ENCODE data around the gene KRTAP4-7. TPM values are rescaled to one million over a fixed set of nuclear protein-coding genes. Genes with fewer than 3 reads are reported as not detected.
"Not testable (repeated sequence)": the region's sequence is repeated elsewhere in the genome, so short reads cannot be mapped to it uniquely, and the experiment has no call there.

Gene KRTAP4-7
- total RNA-seq, 1 experiment from 2014 or later = not detected

DNA sequence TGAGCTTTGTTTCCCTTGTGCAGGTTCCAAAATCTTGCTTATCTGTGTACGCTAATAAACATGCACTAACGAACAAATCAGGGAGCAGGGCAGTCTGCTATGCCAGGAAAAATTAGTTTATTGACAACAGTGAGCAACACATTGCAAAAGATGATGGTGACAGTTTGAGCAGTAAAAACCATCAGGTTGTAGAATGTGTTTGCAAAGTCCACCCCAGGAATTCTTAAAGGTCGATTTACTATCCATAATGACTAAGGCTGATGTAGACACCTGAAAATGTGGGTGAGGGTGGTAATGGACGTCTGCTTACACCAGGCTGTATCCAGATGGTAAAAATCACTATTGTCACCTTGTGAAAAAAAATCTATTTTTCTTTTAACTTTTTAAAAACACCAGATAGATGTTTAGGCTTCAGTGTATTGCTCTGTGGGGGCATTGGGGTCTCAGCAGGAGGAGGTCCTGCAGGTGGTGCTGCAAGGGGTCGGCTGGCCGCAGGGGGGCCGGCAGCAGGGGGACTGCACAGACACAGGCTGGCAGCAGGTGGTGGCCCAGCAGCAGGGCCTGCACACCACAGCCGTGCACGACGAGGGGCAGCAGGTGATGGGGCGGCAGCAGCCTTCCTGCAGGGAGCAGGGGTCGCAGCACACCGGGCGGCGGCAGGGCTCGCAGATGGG lies 18.8 kb upstream of the KRTAP4-7 start:
- H4K20me1 ChIP-seq (ENCODE audit: insufficient read depth); H2AFZ ChIP-seq (ENCODE audit: low read depth, low read length, poor library complexity, severe bottlenecking); H3K27me3 ChIP-seq (ENCODE audit: insufficient read depth, low read length); POLR2A ChIA-PET; H3K9ac ChIP-seq (ENCODE audit: low read length); RAD21 ChIA-PET (ENCODE audit: low non-redundant PET in 1 of 2, low total read pairs in 2 of 2, uncharacterized antibody in 2 of 2, unreplicated experiment in 2 of 2); H3K9me3 ChIP-seq (ENCODE audit: control insufficient read depth in 1 of 2, insufficient read depth in 1 of 2, low read depth in 1 of 2, low read length in 2 of 2); H3K27ac ChIP-seq (ENCODE audit: low read depth, low read length); ATAC-seq; H3K9me2 ChIP-seq (ENCODE audit: insufficient read depth); H3K4me2 ChIP-seq (ENCODE audit: low read length); H3K4me3 ChIP-seq (replicated peaks in 1 of 2; ENCODE audit: low read depth in 1 of 2, low read length in 2 of 2); DNase-seq (ENCODE audit: low read depth, low spot score); H3K79me2 ChIP-seq (ENCODE audit: insufficient read depth, low read length); BruUV-seq (replicated peaks); CTCF ChIA-PET; intact Hi-C loops (cut with micrococcal nuclease): not testable (repeated sequence)
- Histone ChIP-seq H3K4me1 (ENCODE audit: control insufficient read depth in 1 of 2, insufficient read depth in 2 of 2, low read length in 2 of 2) (peaks cover 34 to 78% of the 10 kb centered on the region in 2 experiments), H3K36me3 (ENCODE audit: control insufficient read depth in 1 of 2, insufficient read depth in 2 of 2, low read length in 2 of 2) (peaks cover 0 to 22% of the 10 kb centered on the region in 2 experiments; a peak in 1 of 4 replicates)

DNA sequence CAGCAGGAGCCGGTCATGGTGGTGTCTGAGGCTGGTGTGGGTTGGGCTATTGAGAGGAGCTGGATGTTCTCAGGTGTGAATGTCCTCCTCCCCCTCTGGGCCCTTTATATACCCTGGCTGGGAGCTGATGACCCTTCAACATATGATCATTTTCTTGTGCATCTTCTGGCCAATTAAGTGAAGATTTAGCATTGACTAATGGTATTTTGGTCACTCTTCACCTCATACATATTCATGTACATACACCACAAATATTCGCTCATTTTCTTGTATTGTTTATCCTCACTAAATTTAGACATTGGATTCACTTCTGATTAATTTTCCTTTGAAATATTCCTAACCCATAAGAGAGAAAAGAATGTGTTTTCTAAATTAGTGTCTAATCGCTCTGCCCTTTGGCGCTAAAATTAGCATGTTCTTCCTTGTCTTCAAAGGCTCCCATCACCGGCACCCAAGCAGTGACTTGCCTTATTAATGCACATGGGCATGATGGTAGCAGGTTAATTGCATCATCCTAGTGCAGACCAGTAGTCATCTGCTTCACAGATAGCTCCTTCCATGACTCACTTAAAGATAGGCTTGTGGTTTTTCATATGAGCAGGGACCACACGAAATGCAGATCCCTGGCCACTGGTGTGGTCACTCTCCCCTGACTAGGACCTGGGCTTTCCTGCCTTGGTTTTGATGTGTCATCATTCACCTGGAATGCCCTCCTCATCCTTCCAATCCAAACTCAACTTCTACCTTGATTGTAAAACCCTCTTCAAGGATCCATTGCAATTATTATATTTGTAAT lies 17.9 kb upstream of the KRTAP4-7 start, which contains the start of gene KRTAP2-4:
KRTAP2-4 (minus strand) TSS at position 51 of the 796 bp plus-strand sequence; CDS start at position 17, 34 bp downstream.
- intact Hi-C loops (cut with micrococcal nuclease) = no loop called here
- peak; percentile 87 for TF ChIP-seq FOSL1 (IDR thresholded peaks at IDR 0.05; ENCODE audit: low read depth)
- peak; percentile 87 for TF ChIP-seq JUND (IDR thresholded peaks at IDR 0.05)
- peak; percentile 38; the same call in 1 of the 2 replicates for TF ChIP-seq SIN3A (IDR thresholded peaks at IDR 0.05; ENCODE audit: low read depth)
- TF ChIP-seq ZNF274 (IDR thresholded peaks at IDR 0.05; ENCODE audit: low read depth, low read length) = no peak
- TF ChIP-seq, protein P1, sequence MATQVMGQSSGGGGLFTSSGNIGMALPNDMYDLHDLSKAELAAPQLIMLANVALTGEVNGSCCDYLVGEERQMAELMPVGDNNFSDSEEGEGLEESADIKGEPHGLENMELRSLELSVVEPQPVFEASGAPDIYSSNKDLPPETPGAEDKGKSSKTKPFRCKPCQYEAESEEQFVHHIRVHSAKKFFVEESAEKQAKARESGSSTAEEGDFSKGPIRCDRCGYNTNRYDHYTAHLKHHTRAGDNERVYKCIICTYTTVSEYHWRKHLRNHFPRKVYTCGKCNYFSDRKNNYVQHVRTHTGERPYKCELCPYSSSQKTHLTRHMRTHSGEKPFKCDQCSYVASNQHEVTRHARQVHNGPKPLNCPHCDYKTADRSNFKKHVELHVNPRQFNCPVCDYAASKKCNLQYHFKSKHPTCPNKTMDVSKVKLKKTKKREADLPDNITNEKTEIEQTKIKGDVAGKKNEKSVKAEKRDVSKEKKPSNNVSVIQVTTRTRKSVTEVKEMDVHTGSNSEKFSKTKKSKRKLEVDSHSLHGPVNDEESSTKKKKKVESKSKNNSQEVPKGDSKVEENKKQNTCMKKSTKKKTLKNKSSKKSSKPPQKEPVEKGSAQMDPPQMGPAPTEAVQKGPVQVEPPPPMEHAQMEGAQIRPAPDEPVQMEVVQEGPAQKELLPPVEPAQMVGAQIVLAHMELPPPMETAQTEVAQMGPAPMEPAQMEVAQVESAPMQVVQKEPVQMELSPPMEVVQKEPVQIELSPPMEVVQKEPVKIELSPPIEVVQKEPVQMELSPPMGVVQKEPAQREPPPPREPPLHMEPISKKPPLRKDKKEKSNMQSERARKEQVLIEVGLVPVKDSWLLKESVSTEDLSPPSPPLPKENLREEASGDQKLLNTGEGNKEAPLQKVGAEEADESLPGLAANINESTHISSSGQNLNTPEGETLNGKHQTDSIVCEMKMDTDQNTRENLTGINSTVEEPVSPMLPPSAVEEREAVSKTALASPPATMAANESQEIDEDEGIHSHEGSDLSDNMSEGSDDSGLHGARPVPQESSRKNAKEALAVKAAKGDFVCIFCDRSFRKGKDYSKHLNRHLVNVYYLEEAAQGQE (IDR thresholded peaks at IDR 0.05; ENCODE audit: low read depth) = no peak
- no peak for TF ChIP-seq POLR2A (IDR thresholded peaks at IDR 0.05; ENCODE audit: borderline replicate concordance, extremely low read depth, insufficient read depth, insufficient read length)
- TF ChIP-seq ZFX (IDR thresholded peaks at IDR 0.05) = no peak
- TF ChIP-seq ELF1 (IDR thresholded peaks at IDR 0.05; ENCODE audit: borderline replicate concordance, low read depth) = no peak
- peak; percentile 97 for TF ChIP-seq CEBPB (IDR thresholded peaks at IDR 0.05; ENCODE audit: low read depth)
- TF ChIP-seq, protein P2, sequence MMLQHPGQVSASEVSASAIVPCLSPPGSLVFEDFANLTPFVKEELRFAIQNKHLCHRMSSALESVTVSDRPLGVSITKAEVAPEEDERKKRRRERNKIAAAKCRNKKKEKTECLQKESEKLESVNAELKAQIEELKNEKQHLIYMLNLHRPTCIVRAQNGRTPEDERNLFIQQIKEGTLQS (IDR thresholded peaks at IDR 0.05) = peak; percentile 97
- peak; percentile 98 for TF ChIP-seq CBX3 (IDR thresholded peaks at IDR 0.05; ENCODE audit: low read depth)
- TF ChIP-seq POLR2AphosphoS5 (IDR thresholded peaks at IDR 0.05; ENCODE audit: low read depth, low read length) = peak; percentile 40
- TF ChIP-seq TCF7L2 (IDR thresholded peaks at IDR 0.05; ENCODE audit: borderline replicate concordance, extremely low read depth, insufficient read depth, insufficient read length) = no peak
- TF ChIP-seq SP1 (IDR thresholded peaks at IDR 0.05; ENCODE audit: low read depth) = peak; percentile 93
- no peak for TF ChIP-seq EZH2phosphoT487 (IDR thresholded peaks at IDR 0.05; ENCODE audit: borderline replicate concordance)

More for the DNA sequence above, 17.9 kb upstream of the KRTAP4-7 start, which contains the start of gene KRTAP2-4:
- Histone ChIP-seq H3K27ac (ENCODE audit: low read depth, low read length) (peak within 1 kb of the TSS; percentile 37), H3K27me3 (ENCODE audit: insufficient read depth, low read length) (no peaks in the 10 kb centered on the region), H3K9ac (ENCODE audit: low read length) (0 out of 2 replicates have a peak within 1 kb of the TSS, but pooled peaks have one; percentile 2), H3K4me1 (ENCODE audit: control insufficient read depth in 1 of 2, insufficient read depth in 2 of 2, low read length in 2 of 2) (peaks cover 25 to 72% of the 10 kb centered on the region in 2 experiments), H3K36me3 (ENCODE audit: control insufficient read depth in 1 of 2, insufficient read depth in 2 of 2, low read length in 2 of 2) (peaks cover 0 to 30% of the 10 kb centered on the region in 2 experiments; a peak in 2 of 4 replicates), H4K20me1 (ENCODE audit: insufficient read depth) (no peaks in the 10 kb centered on the region), H3K4me2 (ENCODE audit: low read length) (peak within 1 kb of the TSS; percentile 12; the same call in 1 of the 2 replicates), H3K4me3 (replicated peaks in 1 of 2; ENCODE audit: low read depth in 1 of 2, low read length in 2 of 2) (no peak within 1 kb of the TSS), H3K9me3 (ENCODE audit: control insufficient read depth in 1 of 2, insufficient read depth in 1 of 2, low read depth in 1 of 2, low read length in 2 of 2) (no peaks in the 10 kb centered on the region; a peak in 1 of 4 replicates), H3K9me2 (ENCODE audit: insufficient read depth) (no peaks in the 10 kb centered on the region), H3K79me2 (ENCODE audit: insufficient read depth, low read length) (no peaks in the 10 kb centered on the region), H2AFZ (ENCODE audit: low read depth, low read length, poor library complexity, severe bottlenecking) (no peak within 1 kb of the TSS)
- ChIA-PET CTCF (no interaction called here), POLR2A (no interaction called here), RAD21 (ENCODE audit: low non-redundant PET in 1 of 2, low total read pairs in 2 of 2, uncharacterized antibody in 2 of 2, unreplicated experiment in 2 of 2) (no interaction called here)
- DNase-seq (ENCODE audit: low read depth, low spot score) (peak; percentile 78), ATAC-seq (peak; percentile 79)
- BruUV-seq (replicated peaks) = no TSS peak

Data from HCT116 (cell line).